SH-SY5Y (cell line): ENCODE results near the gene CLEC19A.

Source experiments
- GATA2 ChIP-seq: IDR thresholded peaks from 2 replicates; pipeline ENCODE4 v1.6.1; 2011; ENCODE audit warnings: mild to moderate bottlenecking, low read depth, low read length
- GATA3 ChIP-seq: IDR thresholded peaks from 2 replicates; pipeline ENCODE4 v1.6.1; 2011; ENCODE audit warnings: low read depth, mild to moderate bottlenecking, low read length, moderate library complexity

DNA sequence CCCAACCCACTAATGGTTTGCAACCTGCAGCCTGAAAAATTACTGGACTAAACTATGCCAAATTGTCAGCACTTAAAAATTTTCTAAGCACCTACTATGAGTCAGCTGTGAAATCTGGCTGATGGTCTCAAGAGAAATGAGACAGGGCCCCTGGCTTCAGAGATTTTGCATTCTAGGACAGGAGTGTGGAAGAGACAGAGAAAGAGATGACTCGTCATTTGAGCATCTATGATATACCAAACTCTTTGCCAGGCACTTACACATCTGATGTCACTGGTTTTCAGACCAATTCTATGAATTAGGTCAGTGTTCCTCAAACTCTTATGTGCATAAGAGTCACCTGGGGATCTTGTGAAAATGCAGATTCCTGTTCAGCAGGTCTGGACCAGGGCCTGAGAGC is 44.4 kb downstream of the CLEC19A start:
- TF ChIP-seq GATA3, result no peak
- TF ChIP-seq GATA2, result no peak
